OCI-LY1 (cell line): ENCODE data around the gene HOXA3.
A peak's percentile ranks its signal among the peaks of the same experiment; 100 is the strongest.

Source experiments
- H2AFZ ChIP-seq: fragments of 200-600 bp; sonication (generic), shearing (Covaris generic); 2 replicates; pipeline ENCODE4 v1.6.0; 2014; ENCODE audit warnings: antibody characterized with exemption, mild to moderate bottlenecking, low read length
- H3F3A ChIP-seq: fragments of 200-600 bp; sonication (generic), shearing (Covaris generic); 2 replicates; pipeline ENCODE4 v1.6.0; 2014; ENCODE audit warnings: mild to moderate bottlenecking, antibody characterized with exemption, low read length, moderate library complexity; ENCODE audit not compliant: insufficient read depth
- H3K27ac ChIP-seq: fragments of 200-600 bp; sonication (generic); 2 replicates; pipeline ENCODE4 v1.5.1; 2014; ENCODE audit warnings: low read length, mixed run types, mild to moderate bottlenecking, low read depth; ENCODE audit not compliant: poor library complexity, severe bottlenecking
- H3K27me3 ChIP-seq: fragments of 200-600 bp; sonication (generic); 2 replicates; pipeline ENCODE4 v1.6.0; 2014; ENCODE audit warnings: antibody characterized with exemption, mild to moderate bottlenecking, low read length, moderate library complexity; ENCODE audit not compliant: insufficient read depth
- H3K36me3 ChIP-seq: fragments of 200-600 bp; sonication (generic); 2 replicates; pipeline ENCODE4 v1.6.1; 2014; ENCODE audit warnings: mild to moderate bottlenecking, antibody characterized with exemption, low read length, moderate library complexity, mixed read lengths; ENCODE audit not compliant: insufficient read depth
- H3K4me1 ChIP-seq: fragments of 200-600 bp; sonication (generic); 2 replicates; pipeline ENCODE4 v1.5.1; 2014; ENCODE audit warnings: mild to moderate bottlenecking, low read length, moderate library complexity; ENCODE audit not compliant: insufficient read depth, severe bottlenecking
- H3K4me2 ChIP-seq: fragments of 200-600 bp; sonication (generic), shearing (Covaris generic); 2 replicates; pipeline ENCODE4 v1.6.1; 2014; ENCODE audit warnings: low read length
- H3K4me3 ChIP-seq: fragments of 200-600 bp; sonication (generic); 2 replicates; pipeline ENCODE4 v1.5.1; 2014; ENCODE audit warnings: low read length, low read depth, mild to moderate bottlenecking, mixed read lengths; ENCODE audit not compliant: poor library complexity, severe bottlenecking
- H3K79me2 ChIP-seq: fragments of 200-600 bp; shearing (Covaris generic); 2 replicates; pipeline ENCODE4 v1.6.1; 2016; ENCODE audit warnings: mixed run types, low read length, mixed read lengths; ENCODE audit not compliant: insufficient read depth
- H3K9ac ChIP-seq: fragments of 200-600 bp; sonication (generic), shearing (Covaris generic); 2 replicates; pipeline ENCODE4 v1.6.1; 2014; ENCODE audit warnings: mild to moderate bottlenecking, low read length, mixed read lengths
- H3K9me2 ChIP-seq: fragments of 200-600 bp; sonication (generic), shearing (Covaris generic); 2 replicates; pipeline ENCODE4 v1.6.1; 2014; ENCODE audit warnings: low read depth, mild to moderate bottlenecking, low read length, mixed read lengths
- H3K9me3 ChIP-seq: fragments of 200-600 bp; shearing (Covaris generic); 2 replicates; pipeline ENCODE4 v1.6.1; 2014; ENCODE audit warnings: low read length, mixed read lengths
- H4K20me1 ChIP-seq: fragments of 200-600 bp; sonication (generic), shearing (Covaris generic); 2 replicates; pipeline ENCODE4 v1.6.0; 2016; ENCODE audit warnings: mild to moderate bottlenecking, low read length; ENCODE audit not compliant: insufficient read depth
- EZH2 ChIP-seq: fragments of 200-600 bp; sonication (generic), shearing (Covaris generic); IDR thresholded peaks from 2 replicates; pipeline ENCODE4 v1.8.0; 2017; ENCODE audit warnings: borderline replicate concordance, mixed run types, mild to moderate bottlenecking, antibody characterized with exemption, low read length, moderate library complexity, mixed read lengths
- TF ChIP-seq, protein P1 (sequence below): fragments of 200-600 bp; sonication (generic), shearing (Covaris generic); IDR thresholded peaks from 2 replicates; pipeline ENCODE4 v1.5.1; 2017; ENCODE audit warnings: mild to moderate bottlenecking, antibody characterized with exemption, low read length, moderate library complexity, mixed read lengths

HOXA3 gene

GRCh38 chr7:27142580-27143022 is 9.8 kb downstream of the HOXA3 start:
- Histone ChIP-seq H3K79me2 (no peaks in the 10 kb centered on the region), H4K20me1 (no peaks in the 10 kb centered on the region), H3K9me2 (no peaks in the 10 kb centered on the region), H2AFZ (no peak overlapping the region), H3K36me3 (no peaks in the 10 kb centered on the region), H3K4me1 (peaks cover 29% of the 10 kb centered on the region), H3K27me3 (peaks cover 4% of the 10 kb centered on the region; the same call in 1 of the 2 replicates), H3F3A (no peaks in the 10 kb centered on the region), H3K9ac (peak overlapping the region; percentile 47; the same call in 1 of the 2 replicates), H3K27ac (no peak overlapping the region), H3K9me3 (no peaks in the 10 kb centered on the region), H3K4me3 (peak overlapping the region; percentile 67), H3K4me2 (peak overlapping the region; percentile 82)
- TF ChIP-seq EZH2: no peak
- TF ChIP-seq, protein P1, sequence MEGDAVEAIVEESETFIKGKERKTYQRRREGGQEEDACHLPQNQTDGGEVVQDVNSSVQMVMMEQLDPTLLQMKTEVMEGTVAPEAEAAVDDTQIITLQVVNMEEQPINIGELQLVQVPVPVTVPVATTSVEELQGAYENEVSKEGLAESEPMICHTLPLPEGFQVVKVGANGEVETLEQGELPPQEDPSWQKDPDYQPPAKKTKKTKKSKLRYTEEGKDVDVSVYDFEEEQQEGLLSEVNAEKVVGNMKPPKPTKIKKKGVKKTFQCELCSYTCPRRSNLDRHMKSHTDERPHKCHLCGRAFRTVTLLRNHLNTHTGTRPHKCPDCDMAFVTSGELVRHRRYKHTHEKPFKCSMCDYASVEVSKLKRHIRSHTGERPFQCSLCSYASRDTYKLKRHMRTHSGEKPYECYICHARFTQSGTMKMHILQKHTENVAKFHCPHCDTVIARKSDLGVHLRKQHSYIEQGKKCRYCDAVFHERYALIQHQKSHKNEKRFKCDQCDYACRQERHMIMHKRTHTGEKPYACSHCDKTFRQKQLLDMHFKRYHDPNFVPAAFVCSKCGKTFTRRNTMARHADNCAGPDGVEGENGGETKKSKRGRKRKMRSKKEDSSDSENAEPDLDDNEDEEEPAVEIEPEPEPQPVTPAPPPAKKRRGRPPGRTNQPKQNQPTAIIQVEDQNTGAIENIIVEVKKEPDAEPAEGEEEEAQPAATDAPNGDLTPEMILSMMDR: no peak

GRCh38 chr7:27141923-27142579 is 10.3 kb downstream of the HOXA3 start:
- H3K9me2 ChIP-seq: no peaks in the 10 kb centered on the region
- H3K79me2 ChIP-seq: no peaks in the 10 kb centered on the region
- no peak overlapping the region for H3K9ac ChIP-seq
- no peak overlapping the region for H3K27ac ChIP-seq
- no peaks in the 10 kb centered on the region for H4K20me1 ChIP-seq
- peaks cover 24% of the 10 kb centered on the region for H3K4me1 ChIP-seq
- H3K36me3 ChIP-seq: no peaks in the 10 kb centered on the region
- TF ChIP-seq, protein P1: no peak
- no peak for TF ChIP-seq EZH2
- H3K27me3 ChIP-seq: no peaks in the 10 kb centered on the region; the same call in 1 of the 2 replicates
- H3F3A ChIP-seq: no peaks in the 10 kb centered on the region
- H3K4me3 ChIP-seq: no peak overlapping the region
- no peaks in the 10 kb centered on the region for H3K9me3 ChIP-seq
- no peak overlapping the region for H2AFZ ChIP-seq
- peak overlapping the region; percentile 82; the same call in 1 of the 2 replicates for H3K4me2 ChIP-seq

GRCh38 chr7:27141137-27141922 is 11.1 kb downstream of the HOXA3 start:
- H3F3A ChIP-seq: no peaks in the 10 kb centered on the region
- no peaks in the 10 kb centered on the region for H3K9me3 ChIP-seq
- H3K9me2 ChIP-seq: no peaks in the 10 kb centered on the region
- no peak overlapping the region for H3K27ac ChIP-seq
- H3K36me3 ChIP-seq: no peaks in the 10 kb centered on the region
- no peak overlapping the region for H2AFZ ChIP-seq
- no peaks in the 10 kb centered on the region for H4K20me1 ChIP-seq
- peaks cover 24% of the 10 kb centered on the region for H3K4me1 ChIP-seq
- H3K79me2 ChIP-seq: no peaks in the 10 kb centered on the region
- H3K9ac ChIP-seq: no peak overlapping the region
- no peak overlapping the region for H3K4me3 ChIP-seq
- no peak for TF ChIP-seq EZH2
- TF ChIP-seq, protein P1: no peak
- no peaks in the 10 kb centered on the region; the same call in 1 of the 2 replicates for H3K27me3 ChIP-seq
- H3K4me2 ChIP-seq: no peak overlapping the region
